ENCODE measurements around the gene ZFYVE1.
"Not testable (repeated sequence)": the region's sequence is repeated elsewhere in the genome, so short reads cannot be mapped to it uniquely, and the experiment has no call there.

The ZFYVE1 gene

DNA sequence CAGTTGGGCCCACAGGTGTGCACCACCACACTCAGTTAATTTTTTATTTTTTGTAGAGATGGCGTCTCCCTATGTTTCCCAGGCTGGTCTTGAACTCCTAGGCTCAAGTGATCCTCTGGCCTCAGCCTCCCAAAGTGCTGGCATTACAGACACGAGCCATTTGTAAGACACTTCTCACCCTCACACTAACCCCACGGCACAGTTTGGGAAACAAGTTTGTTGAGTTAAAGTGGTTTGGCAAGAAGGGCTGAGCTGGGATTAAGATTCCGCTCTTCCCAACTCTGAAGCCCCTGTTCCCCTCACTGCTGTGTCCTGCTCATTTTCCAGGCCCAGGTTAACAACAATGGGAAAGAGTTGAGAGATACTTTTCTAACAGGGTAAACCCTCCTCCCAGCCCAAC lies 65.9 kb downstream of the ZFYVE1 start:
- H3K4me1 ChIP-seq (ENCODE audit: insufficient read depth, low read length); H3K9ac ChIP-seq (ENCODE audit: low read depth, low read length); H3K9me3 ChIP-seq (ENCODE audit: control insufficient read depth, insufficient read depth, low read length): not testable (repeated sequence)
- H3K36me3 ChIP-seq (ENCODE audit: insufficient read depth, low read length): peaks cover 12% of the 10 kb centered on the region

- Histone ChIP-seq H3K9me3 (ENCODE audit: control insufficient read depth, insufficient read depth, low read length) (no peaks in the 10 kb centered on the region), H3K4me1 (ENCODE audit: insufficient read depth, low read length) (no peaks in the 10 kb centered on the region; the same call in 1 of the 2 replicates), H3K9ac (ENCODE audit: low read depth, low read length) (no peak overlapping the region), H3K36me3 (ENCODE audit: insufficient read depth, low read length) (peaks cover 14% of the 10 kb centered on the region)
Measured at GRCh38 chr14:72958548-72958947, 68.4 kb downstream of the ZFYVE1 start.

- Histone ChIP-seq H3K9me3 (ENCODE audit: control insufficient read depth, insufficient read depth, low read length) (no peaks in the 10 kb centered on the region), H3K36me3 (ENCODE audit: insufficient read depth, low read length) (peaks cover 16% of the 10 kb centered on the region), H3K4me1 (ENCODE audit: insufficient read depth, low read length) (no peaks in the 10 kb centered on the region), H3K9ac (ENCODE audit: low read depth, low read length) (no peak overlapping the region)
Measured at GRCh38 chr14:72957213-72957612, 69.7 kb downstream of the ZFYVE1 start.

DNA sequence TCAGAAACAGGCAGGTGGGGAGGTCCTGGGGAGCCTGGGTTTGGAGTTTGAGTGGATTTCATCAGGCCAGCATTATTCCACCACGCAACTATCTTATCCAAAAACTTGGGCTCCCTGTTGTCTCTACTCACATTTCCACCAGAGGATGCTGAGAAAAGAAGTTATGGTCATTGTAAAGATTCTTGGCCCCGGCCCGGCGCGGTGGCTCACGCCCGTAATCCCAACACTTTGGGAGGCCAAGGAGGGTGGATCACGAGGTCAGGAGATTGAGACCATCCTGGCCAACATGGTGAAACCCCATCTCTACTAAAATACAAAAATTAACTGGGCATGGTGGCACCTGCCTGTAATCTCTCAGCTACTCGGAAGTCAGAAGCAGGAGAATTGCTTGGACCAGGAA lies 70.2 kb downstream of the ZFYVE1 start:
- not testable (repeated sequence) for H3K4me1 ChIP-seq (ENCODE audit: insufficient read depth, low read length); H3K9ac ChIP-seq (ENCODE audit: low read depth, low read length); H3K9me3 ChIP-seq (ENCODE audit: control insufficient read depth, insufficient read depth, low read length)
- peaks cover 20% of the 10 kb centered on the region for H3K36me3 ChIP-seq (ENCODE audit: insufficient read depth, low read length)

- no peaks in the 10 kb centered on the region for H3K4me1 ChIP-seq (ENCODE audit: insufficient read depth, low read length)
- no peak overlapping the region for H3K9ac ChIP-seq (ENCODE audit: low read depth, low read length)
- H3K36me3 ChIP-seq (ENCODE audit: insufficient read depth, low read length): peaks cover 13% of the 10 kb centered on the region
- H3K9me3 ChIP-seq (ENCODE audit: control insufficient read depth, insufficient read depth, low read length): no peaks in the 10 kb centered on the region
Measured at GRCh38 chr14:72952171-72952570, 74.7 kb downstream of the ZFYVE1 start.

GRCh38 chr14:72948481-72949138 lies 78.3 kb downstream of the ZFYVE1 start:
- no peak overlapping the region for H3K9ac ChIP-seq (ENCODE audit: low read depth, low read length)
- no peaks in the 10 kb centered on the region for H3K4me1 ChIP-seq (ENCODE audit: insufficient read depth, low read length)
- no peaks in the 10 kb centered on the region for H3K9me3 ChIP-seq (ENCODE audit: control insufficient read depth, insufficient read depth, low read length)
- peaks cover 10% of the 10 kb centered on the region for H3K36me3 ChIP-seq (ENCODE audit: insufficient read depth, low read length)

DNA sequence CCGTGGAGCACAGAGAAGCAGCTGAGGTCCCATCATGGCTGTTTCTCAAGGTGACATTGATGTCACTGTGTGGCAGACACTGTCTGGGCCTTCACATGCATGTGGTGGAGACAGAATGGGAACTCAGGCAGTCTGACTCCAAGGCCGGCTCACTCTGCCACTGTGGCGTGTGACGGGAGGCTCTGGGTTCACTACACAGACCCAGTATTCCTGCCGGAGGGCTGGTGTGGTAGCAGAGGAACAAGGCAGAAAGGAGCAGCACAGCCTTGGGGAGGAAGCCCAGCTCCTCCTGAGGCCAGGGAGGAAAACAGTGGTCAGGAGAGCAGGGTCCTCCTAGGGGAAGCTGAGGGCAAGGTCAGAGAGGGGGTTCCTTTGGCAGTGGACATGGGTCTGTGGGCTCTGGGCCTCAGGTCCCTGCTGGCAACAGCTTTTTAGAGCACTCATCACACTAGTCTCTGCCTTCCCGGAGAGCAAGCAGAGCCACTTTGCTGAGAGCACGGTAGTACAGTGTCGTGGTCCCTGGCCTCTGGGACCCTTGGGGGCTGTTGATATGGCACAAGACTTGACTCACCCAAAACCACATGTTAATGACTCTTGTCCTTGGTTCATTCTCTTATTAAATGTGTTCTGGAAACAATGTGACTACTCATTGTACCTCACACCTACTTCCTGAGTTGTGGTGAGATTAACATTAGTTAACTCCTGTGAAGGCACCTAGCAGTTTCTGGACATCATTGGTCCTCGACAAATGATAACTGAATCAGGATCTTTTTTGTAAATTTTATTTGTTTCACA lies 79.3 kb downstream of the ZFYVE1 start:
- H3K4me1 ChIP-seq (ENCODE audit: insufficient read depth, low read length): no peaks in the 10 kb centered on the region
- no peak overlapping the region for H3K9ac ChIP-seq (ENCODE audit: low read depth, low read length)
- no peaks in the 10 kb centered on the region for H3K9me3 ChIP-seq (ENCODE audit: control insufficient read depth, insufficient read depth, low read length)
- H3K36me3 ChIP-seq (ENCODE audit: insufficient read depth, low read length): peaks cover 14% of the 10 kb centered on the region

DNA sequence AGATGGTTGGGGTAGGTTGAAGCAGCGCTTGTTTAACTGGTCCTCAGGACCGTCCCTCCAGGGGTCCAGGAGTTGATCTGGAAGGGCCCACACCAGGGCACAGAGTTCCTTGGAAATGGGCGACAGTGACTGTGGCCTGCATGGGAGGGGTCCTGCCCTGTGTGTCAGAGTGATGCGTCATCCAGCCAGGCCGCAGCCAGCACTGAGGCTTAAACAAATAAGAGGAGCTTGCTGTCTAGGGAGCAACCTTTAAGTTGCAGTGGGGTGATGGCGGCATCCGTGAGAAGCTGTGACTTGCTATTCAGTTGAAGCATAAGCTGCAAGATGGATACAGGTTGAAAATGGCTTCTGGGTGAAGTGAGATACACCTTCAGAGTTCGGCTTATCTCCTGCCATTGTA lies 80.4 kb downstream of the ZFYVE1 start:
- Histone ChIP-seq H3K4me1 (ENCODE audit: insufficient read depth, low read length) (no peaks in the 10 kb centered on the region), H3K36me3 (ENCODE audit: insufficient read depth, low read length) (peaks cover 14% of the 10 kb centered on the region; the same call in 1 of the 2 replicates), H3K9ac (ENCODE audit: low read depth, low read length) (no peak overlapping the region), H3K9me3 (ENCODE audit: control insufficient read depth, insufficient read depth, low read length) (no peaks in the 10 kb centered on the region)

DNA sequence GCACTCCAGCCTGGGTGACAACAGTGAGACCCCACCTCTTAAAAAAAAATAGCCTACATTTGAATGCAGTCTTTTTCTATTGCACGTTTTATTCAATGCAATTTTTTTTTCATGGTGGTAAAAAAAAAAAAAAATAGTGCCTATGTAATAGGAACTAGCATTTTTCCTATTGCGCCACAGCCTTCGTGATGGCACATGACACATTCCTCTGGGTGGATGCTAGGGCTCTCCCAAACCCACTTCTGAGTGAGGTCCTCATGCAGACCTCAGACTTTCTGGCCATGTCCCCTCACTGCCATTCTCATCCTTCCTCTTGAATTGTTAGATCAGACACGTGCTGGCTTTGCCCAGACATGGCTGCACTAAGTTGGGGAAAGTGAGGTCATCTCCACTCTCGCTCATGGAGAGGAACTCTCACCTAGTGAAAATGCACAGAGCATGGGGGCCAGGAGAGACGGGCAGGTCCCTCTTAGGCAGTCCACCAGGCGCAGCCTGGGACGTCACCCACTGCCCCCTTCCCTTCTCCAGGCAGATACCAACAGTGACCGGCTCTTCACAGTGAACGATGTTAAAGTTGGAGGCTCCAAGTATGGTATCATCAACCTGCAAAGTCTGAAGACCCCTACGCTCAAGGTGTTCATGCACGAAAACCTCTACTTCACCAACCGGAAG lies 81.4 kb downstream of the ZFYVE1 start:
- Histone ChIP-seq H3K4me1 (ENCODE audit: insufficient read depth, low read length) (no peaks in the 10 kb centered on the region), H3K9ac (ENCODE audit: low read depth, low read length) (no peak overlapping the region), H3K9me3 (ENCODE audit: control insufficient read depth, insufficient read depth, low read length) (no peaks in the 10 kb centered on the region), H3K36me3 (ENCODE audit: insufficient read depth, low read length) (peaks cover 18% of the 10 kb centered on the region; the same call in 1 of the 2 replicates)

GRCh38 chr14:72943876-72944430 lies 83.0 kb downstream of the ZFYVE1 start:
- no peak overlapping the region for H3K9ac ChIP-seq (ENCODE audit: low read depth, low read length)
- peaks cover 18% of the 10 kb centered on the region for H3K36me3 ChIP-seq (ENCODE audit: insufficient read depth, low read length)
- no peaks in the 10 kb centered on the region for H3K4me1 ChIP-seq (ENCODE audit: insufficient read depth, low read length)
- no peaks in the 10 kb centered on the region for H3K9me3 ChIP-seq (ENCODE audit: control insufficient read depth, insufficient read depth, low read length)

DNA sequence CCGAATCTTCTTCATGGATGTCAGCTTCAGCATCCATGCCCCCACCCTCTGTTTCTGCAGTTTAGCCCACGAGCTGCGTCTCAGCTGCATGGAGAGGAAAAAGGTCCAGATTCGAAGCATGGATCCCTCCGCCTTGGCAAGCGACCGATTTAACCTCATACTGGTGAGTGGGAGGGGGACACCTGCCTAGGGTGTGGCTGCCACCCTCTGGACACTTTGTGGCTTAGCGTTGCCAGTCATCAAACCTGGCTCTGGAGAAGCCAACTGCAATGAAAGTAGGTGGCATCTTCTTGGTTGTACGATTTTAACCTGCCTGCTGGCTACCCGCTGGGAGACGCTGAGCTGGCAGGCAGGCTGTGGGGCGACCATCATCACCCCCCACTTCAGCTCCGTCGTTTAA lies 84.0 kb downstream of the ZFYVE1 start:
- peaks cover 21% of the 10 kb centered on the region for H3K36me3 ChIP-seq (ENCODE audit: insufficient read depth, low read length)
- no peak overlapping the region for H3K9ac ChIP-seq (ENCODE audit: low read depth, low read length)
- H3K4me1 ChIP-seq (ENCODE audit: insufficient read depth, low read length): no peaks in the 10 kb centered on the region
- H3K9me3 ChIP-seq (ENCODE audit: control insufficient read depth, insufficient read depth, low read length): no peaks in the 10 kb centered on the region

- Histone ChIP-seq H3K9me3 (ENCODE audit: control insufficient read depth, insufficient read depth, low read length) (no peaks in the 10 kb centered on the region), H3K36me3 (ENCODE audit: insufficient read depth, low read length) (peaks cover 21% of the 10 kb centered on the region), H3K4me1 (ENCODE audit: insufficient read depth, low read length) (no peaks in the 10 kb centered on the region), H3K9ac (ENCODE audit: low read depth, low read length) (no peak overlapping the region)
Measured at GRCh38 chr14:72941286-72941985, 85.5 kb downstream of the ZFYVE1 start.

GRCh38 chr14:72939630-72940029 lies 87.3 kb downstream of the ZFYVE1 start:
- no peak overlapping the region for H3K9ac ChIP-seq (ENCODE audit: low read depth, low read length)
- H3K4me1 ChIP-seq (ENCODE audit: insufficient read depth, low read length): no peaks in the 10 kb centered on the region
- peaks cover 16% of the 10 kb centered on the region for H3K36me3 ChIP-seq (ENCODE audit: insufficient read depth, low read length)
- H3K9me3 ChIP-seq (ENCODE audit: control insufficient read depth, insufficient read depth, low read length): no peaks in the 10 kb centered on the region

- Histone ChIP-seq H3K9me3 (ENCODE audit: control insufficient read depth, insufficient read depth, low read length) (no peaks in the 10 kb centered on the region), H3K36me3 (ENCODE audit: insufficient read depth, low read length) (no peaks in the 10 kb centered on the region), H3K9ac (ENCODE audit: low read depth, low read length) (no peak overlapping the region), H3K4me1 (ENCODE audit: insufficient read depth, low read length) (peaks cover 9% of the 10 kb centered on the region; the same call in 1 of the 2 replicates)
Measured at GRCh38 chr14:72932893-72933292, 94.0 kb downstream of the ZFYVE1 start.
